GM23248 (cell line): ENCODE measurements around the gene ABHD2.

Source experiments
- EZH2 ChIP-seq: fragments of 200-600 bp; sonication (generic); IDR thresholded peaks from 2 replicates; pipeline ENCODE4 v1.6.1; 2018; ENCODE audit warnings: antibody characterized with exemption, mild to moderate bottlenecking; ENCODE audit not compliant: insufficient read depth, poor library complexity, severe bottlenecking
- EZH2phosphoT487 ChIP-seq: fragments of 200-600 bp; sonication (generic); IDR thresholded peaks from 2 replicates; pipeline ENCODE4 v1.6.1; 2018; ENCODE audit warnings: antibody characterized with exemption, moderate library complexity, mild to moderate bottlenecking, low read depth; ENCODE audit not compliant: insufficient read depth

GRCh38 chr15:89192136-89192535 lies 103.9 kb downstream of the ABHD2 start:
- TF ChIP-seq EZH2 = no peak
- no peak for TF ChIP-seq EZH2phosphoT487
